Hematopoietic multipotent progenitor cell treated with erythropoietin and hydrocortisone succinate and interleukin-3 and kit ligand, for 4 days (in vitro differentiated cells): ENCODE results near the gene GINS1.

Experiments used
- DNase-seq: peaks from one replicate; pipeline ENCODE4 v3.0.0-alpha.2; 2015

Gene GINS1

DNA sequence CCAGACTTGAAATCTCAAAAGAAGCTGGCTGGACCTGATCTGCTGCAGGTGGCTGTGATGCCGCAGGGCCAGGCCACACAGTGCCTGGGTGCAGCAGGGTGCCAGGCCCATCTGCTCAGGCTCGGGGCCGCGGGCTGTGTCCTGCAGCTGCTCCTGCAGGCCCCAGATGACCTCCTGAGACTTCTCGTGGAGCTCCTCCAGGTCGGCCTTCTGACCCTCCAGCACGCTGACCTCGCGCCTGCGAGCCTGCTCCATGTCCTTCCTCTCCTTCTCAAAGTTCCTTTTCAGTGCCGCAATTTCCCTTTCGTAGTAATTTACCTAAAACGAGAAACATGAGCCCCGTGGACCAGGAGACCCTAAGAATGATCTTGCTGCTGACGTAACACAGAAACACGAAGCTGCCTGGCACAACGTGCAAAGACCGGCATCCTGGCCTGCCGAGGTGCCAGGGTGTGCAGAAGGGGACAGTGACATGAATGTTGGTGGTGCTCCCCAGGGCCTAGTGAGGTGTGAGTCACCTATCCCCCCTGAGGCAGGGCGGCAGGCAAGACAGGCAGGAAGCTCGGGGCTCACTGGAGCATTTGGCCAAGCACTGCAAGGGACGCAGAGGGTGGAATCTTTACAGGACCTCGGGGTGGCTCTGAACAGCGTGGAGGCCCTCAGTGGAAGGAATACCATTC lies 71.6 kb downstream of the GINS1 start:
- no peak for DNase-seq

DNA sequence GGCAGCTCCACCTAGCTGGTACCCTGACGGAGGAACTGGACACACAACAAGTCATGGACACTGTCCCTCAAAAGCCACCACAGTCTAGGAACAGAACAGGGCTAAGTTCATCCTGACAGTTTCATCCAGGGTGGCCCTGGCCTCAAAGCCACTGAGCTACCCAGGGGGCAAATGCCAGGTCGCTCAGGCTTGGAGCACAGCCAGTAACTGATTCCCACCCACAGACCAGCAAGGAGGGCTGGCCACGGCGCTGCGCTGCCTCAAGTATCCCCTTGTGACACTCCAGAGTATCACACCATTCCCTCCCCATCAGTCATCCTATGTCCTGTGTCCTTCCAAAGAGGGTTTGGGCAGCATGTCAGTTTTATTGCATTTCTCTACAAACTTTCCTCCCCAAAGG lies 72.2 kb downstream of the GINS1 start:
- no peak for DNase-seq

DNA sequence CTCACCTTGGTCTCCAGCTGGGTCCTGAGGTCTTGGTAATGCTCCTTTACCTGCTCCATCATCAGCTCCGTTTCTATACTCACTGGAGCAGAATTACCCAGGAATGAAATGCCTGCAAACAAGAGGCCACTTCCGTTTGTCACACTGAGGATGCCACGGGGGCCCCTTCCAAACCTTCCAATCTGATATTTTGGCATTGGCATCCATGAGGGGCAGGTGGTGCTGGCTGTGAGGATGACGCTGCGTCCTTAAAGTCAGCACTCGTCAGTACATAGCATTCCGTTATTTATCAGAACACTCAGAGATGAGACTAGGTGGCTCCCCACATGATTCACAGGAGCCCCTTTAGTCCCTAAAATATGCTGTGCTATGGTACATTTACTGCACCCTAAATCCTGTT lies 72.7 kb downstream of the GINS1 start:
- DNase-seq, result no peak

- no peak for DNase-seq
Observed at GRCh38 chr20:25480797-25481196, 73.3 kb downstream of the GINS1 start.

DNA sequence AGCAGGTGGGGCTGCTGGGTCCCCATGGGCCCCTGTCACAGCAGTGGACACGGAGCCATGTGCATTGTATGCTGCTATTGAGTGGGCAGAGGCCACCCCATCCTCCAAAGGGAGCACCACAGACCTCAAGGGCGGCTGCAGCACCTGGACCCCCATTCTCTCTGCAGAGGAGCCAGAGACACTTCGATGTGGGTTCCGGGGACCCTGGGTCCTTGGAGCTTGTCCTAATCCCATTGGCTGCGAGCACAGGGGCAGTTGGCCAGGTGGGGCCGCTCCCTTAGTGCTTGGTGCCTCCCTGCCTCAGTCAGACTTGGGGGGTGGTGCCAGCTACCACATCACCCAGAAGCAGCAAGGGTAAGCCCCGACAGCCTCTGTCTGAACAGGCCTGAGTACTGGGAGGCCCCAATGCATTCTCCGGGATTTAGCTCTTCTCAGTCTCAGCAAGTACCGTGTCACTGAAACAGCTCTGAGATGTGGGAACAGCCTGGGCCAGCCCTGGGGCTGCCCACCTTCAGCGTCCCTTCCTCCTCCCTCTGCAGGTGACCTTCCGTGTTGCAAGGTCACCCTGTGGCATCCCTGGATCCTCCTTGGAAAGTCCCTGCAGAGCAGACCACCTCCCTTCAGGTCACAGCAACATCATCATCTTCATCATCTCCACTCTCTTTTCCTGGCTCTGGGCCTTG lies 73.9 kb downstream of the GINS1 start:
- DNase-seq, result no peak

- no peak for DNase-seq
Observed at GRCh38 chr20:25481918-25482253, 74.4 kb downstream of the GINS1 start.

- no peak for DNase-seq
Observed at GRCh38 chr20:25483431-25484132, 76.1 kb downstream of the GINS1 start.

DNA sequence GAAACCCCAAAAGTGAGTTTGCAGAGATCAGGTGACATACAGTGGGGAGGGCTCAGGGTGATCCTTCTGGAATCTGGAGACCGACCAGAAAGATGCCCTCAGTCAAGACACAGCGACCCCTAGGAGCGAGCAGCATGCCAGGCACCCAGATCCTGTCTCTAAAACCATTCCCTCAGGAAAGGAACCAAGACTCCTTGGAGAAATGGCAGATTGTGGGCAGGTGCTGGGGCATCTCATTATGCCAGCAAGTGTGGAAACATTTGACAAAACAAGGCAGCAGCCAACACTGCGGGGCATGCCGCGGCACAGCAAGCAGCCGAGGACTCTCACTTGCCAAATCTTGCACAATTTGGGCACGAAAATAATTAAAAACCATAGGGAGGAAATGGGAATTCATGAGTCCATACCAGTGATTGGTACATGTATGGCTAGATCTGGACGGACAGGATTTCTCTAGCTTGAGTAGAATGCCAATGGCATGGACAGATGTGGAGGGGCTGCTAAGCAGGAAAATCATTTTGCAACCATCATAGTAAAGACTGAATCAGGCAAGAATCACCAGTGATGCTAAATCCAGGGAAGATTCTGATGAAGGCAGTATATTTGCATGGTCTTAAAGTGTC lies 76.9 kb downstream of the GINS1 start:
- DNase-seq, result no peak

DNA sequence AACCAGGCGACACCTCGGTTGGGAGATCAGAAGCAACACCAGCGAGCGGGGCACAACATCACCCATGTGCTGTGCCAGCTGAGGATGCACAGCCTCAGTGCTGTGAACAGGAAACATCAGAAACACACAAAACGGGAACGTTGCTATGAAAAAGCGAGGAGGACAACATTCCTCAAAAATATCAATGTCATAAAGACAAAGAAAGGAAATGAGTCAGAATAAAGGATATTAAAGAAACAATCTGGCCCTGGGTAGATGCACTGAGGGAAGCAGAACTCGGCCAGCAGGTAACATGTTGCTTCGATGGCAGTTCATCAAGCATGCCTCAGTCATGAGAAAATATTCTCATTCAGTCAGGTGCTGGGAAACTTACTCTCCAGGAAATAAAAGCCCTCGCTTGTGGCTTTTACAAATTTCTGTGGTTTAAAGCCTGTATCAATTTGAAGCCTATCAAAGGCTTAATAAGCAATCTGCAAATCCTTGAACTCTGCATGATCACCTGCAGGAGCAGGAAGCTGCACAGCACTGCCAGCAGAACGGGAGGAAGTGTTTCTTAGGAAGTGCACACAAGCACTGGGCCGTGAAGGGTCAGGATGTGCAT lies 77.5 kb downstream of the GINS1 start:
- no peak for DNase-seq

GRCh38 chr20:25485872-25486271 lies 78.4 kb downstream of the GINS1 start:
- no peak for DNase-seq

- DNase-seq, result no peak
Observed at GRCh38 chr20:25486377-25486776, 78.9 kb downstream of the GINS1 start.

GRCh38 chr20:25487306-25487705 lies 79.8 kb downstream of the GINS1 start:
- no peak for DNase-seq

GRCh38 chr20:25487975-25488374 lies 80.5 kb downstream of the GINS1 start:
- DNase-seq, result no peak

DNA sequence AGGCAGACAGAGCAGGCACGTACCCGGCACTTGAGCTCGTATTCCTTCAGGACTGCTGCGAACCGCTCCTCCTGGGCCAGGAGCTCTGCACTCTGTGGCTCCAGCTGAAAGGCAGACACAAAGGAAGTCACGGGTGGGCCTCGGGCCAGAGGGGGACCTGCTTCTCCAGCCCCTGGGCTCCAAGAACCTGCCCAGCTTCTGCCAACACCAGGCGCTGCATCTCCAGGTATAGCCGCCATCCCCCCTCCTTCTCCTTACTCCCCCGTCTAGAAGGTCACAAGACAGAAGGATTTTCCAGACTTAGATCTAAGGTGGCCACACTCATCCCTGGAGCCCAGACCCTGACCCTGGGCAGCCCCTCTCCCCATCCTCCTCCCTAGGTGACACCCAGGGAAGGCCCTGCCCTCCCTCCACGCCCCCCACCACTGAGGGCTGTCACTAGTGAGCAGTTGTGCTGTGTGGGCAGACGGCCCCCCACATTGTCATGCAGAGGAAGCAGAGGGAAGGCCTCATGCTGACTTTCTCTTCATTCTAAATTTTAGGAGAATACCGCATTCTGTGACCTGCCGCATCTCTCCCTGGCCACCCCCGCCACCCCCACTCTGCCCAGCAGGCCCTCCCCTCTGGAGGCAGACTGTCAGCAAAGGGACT lies 81.9 kb downstream of the GINS1 start:
- DNase-seq, result no peak

DNA sequence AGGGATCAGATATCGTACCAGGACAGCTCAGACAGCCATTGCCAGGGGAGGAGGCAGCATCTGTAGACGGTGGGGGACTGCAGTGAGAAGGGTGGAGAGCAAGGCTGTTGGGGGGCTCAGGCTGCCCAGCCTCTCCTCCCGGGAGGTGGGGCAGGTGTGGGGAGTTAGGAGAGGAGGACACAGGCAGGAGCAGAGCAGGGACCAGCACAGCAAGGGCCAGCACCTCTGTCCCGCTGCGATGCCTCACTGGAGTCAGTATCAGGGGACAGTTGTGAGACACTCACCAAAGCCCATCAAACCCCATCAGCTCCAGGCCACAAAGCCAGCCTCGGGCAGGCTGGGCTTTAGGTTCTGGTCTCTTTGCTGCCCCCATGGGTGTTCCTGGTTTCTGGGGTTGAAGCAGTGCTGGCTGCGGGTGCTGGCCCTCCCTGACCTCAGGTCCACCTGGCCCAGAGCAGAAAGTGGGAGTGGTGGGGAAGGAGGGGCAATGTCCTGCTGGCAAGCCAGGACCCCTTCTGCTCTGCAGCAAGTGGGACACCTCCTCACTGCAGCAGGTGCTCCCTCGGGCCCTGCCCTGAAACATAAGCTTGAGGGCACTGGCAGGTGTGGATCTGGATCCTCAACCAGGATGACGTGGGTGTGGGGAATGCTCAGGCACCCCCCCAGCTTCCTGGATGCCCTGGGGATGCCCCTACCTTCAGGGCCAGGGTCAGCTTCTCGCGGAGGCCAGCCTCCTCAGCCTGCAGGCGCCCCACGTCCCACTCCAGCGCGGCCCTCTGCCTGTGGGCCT lies 83.4 kb downstream of the GINS1 start:
- DNase-seq, result no peak

DNA sequence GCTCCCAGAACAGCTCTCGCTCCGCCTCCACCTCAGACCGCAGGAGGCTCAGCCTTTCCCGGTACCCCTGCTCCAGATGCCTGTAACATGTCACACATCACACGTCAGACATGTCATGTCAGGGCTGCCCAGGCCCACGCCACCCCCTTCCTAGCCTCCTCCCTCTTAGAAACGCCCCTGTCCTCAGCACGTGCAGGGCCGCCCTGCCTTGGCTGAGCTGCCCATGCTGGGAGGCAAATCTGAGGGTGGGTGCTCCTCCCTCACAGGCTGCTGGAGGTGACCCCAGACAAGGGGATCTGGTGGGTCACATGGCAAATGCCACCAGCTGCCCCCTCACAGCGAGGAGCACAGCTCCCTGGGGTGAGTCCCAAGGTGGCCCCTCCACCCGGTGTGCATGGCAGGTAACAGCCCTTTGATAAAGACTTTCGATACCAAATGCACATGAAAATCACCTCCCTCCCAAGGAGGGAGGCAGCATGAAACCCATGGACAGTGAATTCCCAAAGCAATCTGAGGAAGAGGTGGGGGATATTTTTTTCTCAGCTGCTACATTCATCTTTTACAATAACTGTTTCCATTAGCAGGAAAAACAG lies 84.1 kb downstream of the GINS1 start:
- no peak for DNase-seq

- DNase-seq, result no peak
Observed at GRCh38 chr20:25493137-25493536, 85.7 kb downstream of the GINS1 start.

DNA sequence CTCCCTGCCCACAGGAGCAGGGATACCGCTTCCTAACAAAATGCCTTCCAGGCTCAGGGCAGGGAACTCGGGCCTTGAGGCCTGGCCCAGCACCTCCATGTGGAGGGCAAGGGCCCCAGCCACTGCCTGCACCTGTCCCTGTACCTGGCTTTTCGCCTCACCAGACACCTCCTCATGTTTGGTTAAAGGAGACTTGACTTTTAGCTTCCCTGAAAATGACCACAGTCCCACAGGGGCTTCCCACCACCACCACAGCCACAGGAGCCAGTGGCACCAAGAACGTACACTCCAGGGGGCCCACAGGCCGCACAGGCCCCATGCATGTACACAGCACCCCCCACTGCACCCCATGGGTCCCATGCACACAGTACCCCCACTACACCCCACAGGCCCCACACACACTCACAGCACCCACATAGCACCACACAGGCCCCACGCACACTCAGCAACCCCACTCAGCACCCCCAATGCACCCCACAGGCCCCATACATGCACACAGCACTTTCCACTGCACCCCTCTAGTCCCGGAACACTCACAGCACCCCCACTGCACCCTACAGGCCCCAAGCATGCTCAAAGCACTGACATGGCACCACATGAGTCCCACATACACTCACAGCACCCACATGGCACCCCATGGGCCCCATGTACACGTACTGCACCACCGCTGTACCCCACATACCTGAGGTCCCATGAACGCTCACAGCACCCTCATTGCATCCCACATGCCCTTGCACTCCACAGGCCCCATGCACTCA lies 86.5 kb downstream of the GINS1 start:
- DNase-seq, result no peak

DNA sequence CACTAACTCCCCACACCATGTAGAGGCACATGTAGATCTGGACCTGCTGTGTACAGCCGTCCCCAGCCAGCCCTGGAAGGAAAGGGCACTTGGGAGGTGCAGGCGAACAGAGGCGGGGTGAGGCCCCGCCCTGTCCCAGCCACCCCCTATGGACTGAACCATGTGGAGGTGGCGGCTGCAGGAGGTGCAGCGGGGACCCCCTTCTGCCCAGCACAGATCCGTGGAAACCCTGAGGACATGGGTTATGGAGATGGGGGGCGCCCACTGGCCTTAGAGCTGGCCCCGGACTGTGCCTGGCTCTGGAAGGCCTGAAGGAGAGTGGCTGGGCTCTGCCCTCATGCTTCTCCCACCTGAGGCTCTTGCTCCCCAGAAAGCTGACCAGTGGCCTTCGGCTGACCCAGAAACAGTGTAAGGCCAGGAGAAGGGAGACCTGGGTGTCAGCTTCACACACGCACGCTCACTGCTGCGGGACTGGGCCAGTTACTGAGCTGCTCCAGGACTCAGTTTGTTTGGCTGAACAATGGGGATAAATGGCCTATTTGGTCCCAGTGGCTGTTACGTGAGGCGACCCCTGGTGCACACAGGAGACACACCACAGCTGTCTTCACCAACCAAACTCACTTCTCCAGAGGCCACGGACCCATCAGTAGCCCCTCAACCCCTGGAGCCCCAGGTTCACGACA lies 87.2 kb downstream of the GINS1 start:
- no peak for DNase-seq

DNA sequence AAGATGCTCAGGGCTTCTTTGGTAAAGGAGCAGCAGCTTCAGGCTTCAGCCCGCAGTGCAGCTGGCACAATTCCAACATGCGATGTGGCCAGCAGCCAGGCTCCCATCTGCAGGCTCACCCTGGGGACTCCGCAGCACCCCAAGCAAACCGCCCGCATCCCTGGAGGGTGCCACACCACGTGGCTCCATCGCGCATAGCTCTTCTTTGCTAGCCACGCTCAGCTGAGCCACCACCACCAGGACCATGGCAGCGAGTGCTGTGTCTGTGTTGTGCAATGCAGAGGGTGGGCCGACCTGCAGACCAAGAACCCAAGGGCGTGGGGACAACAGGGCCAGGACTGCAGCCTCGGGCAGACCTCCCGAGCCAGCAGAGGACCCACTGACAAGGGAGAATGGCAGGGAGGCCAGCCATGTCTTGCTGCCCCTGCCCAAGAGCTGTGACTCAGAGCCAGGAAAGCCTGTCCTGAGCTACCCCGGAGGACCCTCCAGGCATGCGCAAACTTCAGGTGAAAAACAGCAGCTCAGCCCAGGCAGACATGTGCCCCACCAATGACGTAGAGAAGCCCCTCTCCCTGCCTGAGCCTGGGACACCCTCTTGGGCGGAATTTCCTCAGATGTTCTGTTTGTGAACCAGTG lies 87.8 kb downstream of the GINS1 start:
- no peak for DNase-seq
